GM20000 (cell line): ENCODE measurements around the gene MAL.

Experiments
- DNase-seq: peaks from one replicate; pipeline ENCODE4 v3.0.0; 2012; ENCODE audit warnings: low spot score
- TF ChIP-seq, protein P1 (sequence below): IDR thresholded peaks from 2 replicates; pipeline ENCODE4 v1.5.1; 2012; ENCODE audit warnings: mild to moderate bottlenecking, control low read depth; ENCODE audit errors: extremely low read depth, missing control alignments

MAL gene

DNA sequence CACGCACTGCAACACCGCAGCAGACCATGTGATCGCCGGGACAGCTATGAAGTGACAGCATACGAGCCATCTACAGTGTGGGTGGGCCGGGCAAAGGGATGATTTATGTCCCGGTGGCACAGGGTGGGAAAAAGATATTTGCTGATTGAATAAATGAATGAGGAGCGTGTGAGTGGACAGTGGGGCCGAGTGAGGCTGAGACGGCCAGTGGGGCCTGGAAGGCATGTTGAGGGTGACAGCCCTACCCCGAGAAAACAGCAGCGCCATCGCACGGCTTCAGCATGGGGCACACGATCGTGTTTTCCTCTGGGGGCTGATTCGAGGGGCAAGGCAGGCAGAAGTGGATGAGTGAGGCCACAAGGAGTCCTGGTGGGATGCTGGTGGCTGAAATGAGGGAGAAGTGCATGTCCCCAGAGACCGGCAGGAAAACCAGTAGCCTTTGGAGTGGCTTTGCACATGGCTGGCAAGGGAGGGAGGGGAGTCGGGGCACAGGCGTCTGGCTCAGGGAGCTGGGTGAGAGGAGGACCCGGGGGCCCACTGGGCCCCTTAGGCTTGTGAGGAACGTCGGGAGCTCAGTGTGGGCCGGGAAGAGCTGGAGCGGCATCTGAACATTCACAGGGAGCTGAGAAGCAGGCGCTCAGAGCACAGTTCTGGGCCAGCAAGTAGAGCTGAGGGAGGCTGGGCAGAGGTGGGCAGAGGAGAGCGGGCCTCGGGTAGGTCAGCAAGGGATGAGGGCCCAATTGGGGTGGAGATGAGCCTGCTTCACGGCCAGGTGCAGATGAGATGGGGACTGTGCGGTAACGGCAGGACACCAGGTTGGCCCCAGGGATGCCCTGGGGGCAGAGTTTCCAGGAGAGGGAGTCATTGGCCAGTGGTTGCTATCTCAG, 32.1 kb upstream of the MAL start:
- TF ChIP-seq, protein P1, sequence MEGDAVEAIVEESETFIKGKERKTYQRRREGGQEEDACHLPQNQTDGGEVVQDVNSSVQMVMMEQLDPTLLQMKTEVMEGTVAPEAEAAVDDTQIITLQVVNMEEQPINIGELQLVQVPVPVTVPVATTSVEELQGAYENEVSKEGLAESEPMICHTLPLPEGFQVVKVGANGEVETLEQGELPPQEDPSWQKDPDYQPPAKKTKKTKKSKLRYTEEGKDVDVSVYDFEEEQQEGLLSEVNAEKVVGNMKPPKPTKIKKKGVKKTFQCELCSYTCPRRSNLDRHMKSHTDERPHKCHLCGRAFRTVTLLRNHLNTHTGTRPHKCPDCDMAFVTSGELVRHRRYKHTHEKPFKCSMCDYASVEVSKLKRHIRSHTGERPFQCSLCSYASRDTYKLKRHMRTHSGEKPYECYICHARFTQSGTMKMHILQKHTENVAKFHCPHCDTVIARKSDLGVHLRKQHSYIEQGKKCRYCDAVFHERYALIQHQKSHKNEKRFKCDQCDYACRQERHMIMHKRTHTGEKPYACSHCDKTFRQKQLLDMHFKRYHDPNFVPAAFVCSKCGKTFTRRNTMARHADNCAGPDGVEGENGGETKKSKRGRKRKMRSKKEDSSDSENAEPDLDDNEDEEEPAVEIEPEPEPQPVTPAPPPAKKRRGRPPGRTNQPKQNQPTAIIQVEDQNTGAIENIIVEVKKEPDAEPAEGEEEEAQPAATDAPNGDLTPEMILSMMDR = no peak

GRCh38 chr2:94994063-94994913, 31.2 kb upstream of the MAL start:
- TF ChIP-seq, protein P1 = no peak
- no peak for DNase-seq

More for the DNA sequence above, 32.1 kb upstream of the MAL start:
- no peak for DNase-seq

DNA sequence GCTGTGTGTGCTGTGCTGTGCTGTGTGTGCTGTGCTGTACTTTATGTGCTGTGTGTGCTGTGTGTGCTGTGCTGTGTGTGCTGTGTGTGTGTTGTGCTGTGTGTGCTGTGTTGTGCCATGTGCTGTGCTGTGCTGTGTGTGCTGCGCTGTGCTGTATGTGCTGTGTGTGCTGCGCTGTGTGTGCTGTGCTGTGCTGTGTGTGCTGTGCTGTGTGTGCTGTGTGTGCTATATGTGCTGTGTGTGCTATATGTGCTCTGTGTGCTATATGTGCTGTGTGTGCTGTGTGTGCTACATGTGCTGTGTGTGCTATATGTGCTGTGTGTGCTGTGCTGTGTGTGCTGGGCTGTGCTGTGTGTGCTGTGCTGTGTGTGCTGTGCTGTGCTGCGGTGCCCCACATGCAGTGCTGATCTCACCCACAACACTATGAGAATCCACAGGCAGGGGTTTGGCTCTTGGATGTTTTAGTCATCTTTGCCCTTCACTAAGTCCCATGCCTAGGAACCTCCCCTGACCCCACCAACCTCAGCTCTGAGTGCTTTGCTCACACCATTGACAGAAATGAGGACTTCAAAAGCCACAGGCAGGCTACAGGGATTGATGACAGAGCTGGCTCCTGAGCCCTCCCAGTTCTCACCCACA, 30.5 kb upstream of the MAL start:
- TF ChIP-seq, protein P1 = no peak
- no peak for DNase-seq

DNA sequence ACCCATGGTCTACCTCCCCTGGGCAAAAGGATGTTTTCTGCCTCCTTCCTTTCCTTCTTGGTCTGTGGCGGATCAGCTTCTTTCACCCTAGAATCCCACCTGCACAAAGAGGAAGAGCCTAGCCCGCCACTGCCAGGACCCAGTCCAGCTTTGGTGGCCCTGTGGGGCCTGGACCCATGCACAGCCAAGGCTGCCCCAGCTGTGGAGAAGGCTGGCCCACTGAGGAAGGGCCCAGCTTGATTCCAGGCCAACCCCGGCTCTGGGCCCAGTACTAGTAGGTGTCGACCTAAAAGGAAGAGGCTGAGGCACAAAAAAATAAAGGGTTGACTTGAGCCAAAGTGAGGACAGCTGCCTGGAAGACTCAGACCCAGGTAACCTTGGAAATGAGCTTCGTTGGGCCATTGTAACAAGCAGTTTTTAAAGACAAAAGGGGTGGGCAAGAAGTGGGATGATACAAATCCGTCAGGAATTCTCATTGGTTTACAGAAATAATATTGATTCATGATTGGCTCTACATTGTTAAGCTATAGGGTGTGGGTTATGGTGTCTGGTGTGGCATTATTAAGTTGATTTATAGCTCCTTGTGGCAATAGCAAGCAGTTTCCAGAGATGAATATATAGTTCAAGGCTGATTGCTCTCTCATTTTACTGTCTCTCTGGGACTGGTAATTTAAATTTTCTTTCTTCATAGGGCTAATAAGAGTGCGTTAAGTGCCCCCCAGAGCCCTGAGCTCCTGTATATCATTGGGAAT, 29.8 kb upstream of the MAL start:
- TF ChIP-seq, protein P1 = no peak
- no peak for DNase-seq

GRCh38 chr2:94996305-94997100, 29.0 kb upstream of the MAL start:
- DNase-seq = no peak
- TF ChIP-seq, protein P1 = no peak
